ENCODE data around the gene BBS9. TPM values are rescaled to one million over a fixed set of nuclear protein-coding genes. Genes with fewer than 3 reads are reported as not detected.

BBS9 gene
- total and polyA plus RNA-seq, 2 experiments from 2014 or later = 27.2 to 66.1 TPM

DNA sequence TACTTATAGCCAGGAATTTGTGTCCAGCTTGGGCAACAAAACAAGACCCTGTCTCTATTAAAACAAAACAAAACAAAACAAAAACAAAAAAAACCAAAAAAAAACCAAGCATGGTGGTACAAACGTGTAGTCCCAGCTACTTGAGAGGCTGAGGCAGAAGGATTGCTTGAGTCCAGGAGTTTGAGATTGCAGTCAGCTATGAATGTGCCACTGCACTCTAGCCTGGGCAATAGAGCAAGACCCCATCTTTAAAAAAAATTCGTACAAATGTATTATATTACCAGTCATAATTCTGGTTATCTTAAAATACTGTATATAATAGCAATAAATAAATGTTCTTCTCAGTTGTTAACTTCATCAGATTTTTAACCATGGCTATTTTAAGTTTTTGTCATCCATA, 2.3 kb upstream of the BBS9 start:
- no peaks in the 10 kb centered on the region for H3K27me3 ChIP-seq (ENCODE audit: insufficient read depth)
- Mint-ChIP-seq H3K4me1 (peaks cover 8% of the 10 kb centered on the region), H3K27ac (no peak overlapping the region), H3K27me3 (ENCODE audit: insufficient read depth, low read depth, poor library complexity) (peaks cover 2% of the 10 kb centered on the region), H3K9me3 (no peaks in the 10 kb centered on the region), H3K4me3 (no peak overlapping the region), H3K36me3 (ENCODE audit: low read depth) (no peaks in the 10 kb centered on the region)
- peaks cover 6% of the 10 kb centered on the region; the same call in 1 of the 2 replicates for H3K4me1 ChIP-seq (ENCODE audit: insufficient read depth)
- no peaks in the 10 kb centered on the region for H3K79me2 ChIP-seq (replicated peaks; ENCODE audit: insufficient read depth)
- TF ChIP-seq STAT1 (IDR thresholded peaks at IDR 0.05; ENCODE audit: unreplicated experiment) = no peak
- TF ChIP-seq EZH2 (IDR thresholded peaks at IDR 0.05; ENCODE audit: low read depth, unreplicated experiment) = no peak
- TF ChIP-seq, protein P1, sequence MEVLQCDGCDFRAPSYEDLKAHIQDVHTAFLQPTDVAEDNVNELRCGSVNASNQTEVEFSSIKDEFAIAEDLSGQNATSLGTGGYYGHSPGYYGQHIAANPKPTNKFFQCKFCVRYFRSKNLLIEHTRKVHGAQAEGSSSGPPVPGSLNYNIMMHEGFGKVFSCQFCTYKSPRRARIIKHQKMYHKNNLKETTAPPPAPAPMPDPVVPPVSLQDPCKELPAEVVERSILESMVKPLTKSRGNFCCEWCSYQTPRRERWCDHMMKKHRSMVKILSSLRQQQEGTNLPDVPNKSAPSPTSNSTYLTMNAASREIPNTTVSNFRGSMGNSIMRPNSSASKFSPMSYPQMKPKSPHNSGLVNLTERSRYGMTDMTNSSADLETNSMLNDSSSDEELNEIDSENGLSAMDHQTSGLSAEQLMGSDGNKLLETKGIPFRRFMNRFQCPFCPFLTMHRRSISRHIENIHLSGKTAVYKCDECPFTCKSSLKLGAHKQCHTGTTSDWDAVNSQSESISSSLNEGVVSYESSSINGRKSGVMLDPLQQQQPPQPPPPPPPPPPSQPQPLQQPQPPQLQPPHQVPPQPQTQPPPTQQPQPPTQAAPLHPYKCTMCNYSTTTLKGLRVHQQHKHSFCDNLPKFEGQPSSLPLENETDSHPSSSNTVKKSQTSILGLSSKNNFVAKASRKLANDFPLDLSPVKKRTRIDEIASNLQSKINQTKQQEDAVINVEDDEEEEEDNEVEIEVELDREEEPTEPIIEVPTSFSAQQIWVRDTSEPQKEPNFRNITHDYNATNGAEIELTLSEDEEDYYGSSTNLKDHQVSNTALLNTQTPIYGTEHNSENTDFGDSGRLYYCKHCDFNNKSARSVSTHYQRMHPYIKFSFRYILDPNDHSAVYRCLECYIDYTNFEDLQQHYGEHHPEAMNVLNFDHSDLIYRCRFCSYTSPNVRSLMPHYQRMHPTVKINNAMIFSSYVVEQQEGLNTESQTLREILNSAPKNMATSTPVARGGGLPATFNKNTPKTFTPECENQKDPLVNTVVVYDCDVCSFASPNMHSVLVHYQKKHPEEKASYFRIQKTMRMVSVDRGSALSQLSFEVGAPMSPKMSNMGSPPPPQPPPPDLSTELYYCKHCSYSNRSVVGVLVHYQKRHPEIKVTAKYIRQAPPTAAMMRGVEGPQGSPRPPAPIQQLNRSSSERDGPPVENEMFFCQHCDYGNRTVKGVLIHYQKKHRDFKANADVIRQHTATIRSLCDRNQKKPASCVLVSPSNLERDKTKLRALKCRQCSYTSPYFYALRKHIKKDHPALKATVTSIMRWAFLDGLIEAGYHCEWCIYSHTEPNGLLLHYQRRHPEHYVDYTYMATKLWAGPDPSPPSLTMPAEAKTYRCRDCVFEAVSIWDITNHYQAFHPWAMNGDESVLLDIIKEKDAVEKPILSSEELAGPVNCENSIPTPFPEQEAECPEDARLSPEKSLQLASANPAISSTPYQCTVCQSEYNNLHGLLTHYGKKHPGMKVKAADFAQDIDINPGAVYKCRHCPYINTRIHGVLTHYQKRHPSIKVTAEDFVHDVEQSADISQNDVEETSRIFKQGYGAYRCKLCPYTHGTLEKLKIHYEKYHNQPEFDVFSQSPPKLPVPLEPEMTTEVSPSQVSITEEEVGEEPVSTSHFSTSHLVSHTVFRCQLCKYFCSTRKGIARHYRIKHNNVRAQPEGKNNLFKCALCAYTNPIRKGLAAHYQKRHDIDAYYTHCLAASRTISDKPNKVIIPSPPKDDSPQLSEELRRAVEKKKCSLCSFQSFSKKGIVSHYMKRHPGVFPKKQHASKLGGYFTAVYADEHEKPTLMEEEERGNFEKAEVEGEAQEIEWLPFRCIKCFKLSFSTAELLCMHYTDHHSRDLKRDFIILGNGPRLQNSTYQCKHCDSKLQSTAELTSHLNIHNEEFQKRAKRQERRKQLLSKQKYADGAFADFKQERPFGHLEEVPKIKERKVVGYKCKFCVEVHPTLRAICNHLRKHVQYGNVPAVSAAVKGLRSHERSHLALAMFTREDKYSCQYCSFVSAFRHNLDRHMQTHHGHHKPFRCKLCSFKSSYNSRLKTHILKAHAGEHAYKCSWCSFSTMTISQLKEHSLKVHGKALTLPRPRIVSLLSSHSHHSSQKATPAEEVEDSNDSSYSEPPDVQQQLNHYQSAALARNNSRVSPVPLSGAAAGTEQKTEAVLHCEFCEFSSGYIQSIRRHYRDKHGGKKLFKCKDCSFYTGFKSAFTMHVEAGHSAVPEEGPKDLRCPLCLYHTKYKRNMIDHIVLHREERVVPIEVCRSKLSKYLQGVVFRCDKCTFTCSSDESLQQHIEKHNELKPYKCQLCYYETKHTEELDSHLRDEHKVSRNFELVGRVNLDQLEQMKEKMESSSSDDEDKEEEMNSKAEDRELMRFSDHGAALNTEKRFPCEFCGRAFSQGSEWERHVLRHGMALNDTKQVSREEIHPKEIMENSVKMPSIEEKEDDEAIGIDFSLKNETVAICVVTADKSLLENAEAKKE (CRISPR knock-in tag; IDR thresholded peaks at IDR 0.05) = no peak
- TF ChIP-seq, protein P2, sequence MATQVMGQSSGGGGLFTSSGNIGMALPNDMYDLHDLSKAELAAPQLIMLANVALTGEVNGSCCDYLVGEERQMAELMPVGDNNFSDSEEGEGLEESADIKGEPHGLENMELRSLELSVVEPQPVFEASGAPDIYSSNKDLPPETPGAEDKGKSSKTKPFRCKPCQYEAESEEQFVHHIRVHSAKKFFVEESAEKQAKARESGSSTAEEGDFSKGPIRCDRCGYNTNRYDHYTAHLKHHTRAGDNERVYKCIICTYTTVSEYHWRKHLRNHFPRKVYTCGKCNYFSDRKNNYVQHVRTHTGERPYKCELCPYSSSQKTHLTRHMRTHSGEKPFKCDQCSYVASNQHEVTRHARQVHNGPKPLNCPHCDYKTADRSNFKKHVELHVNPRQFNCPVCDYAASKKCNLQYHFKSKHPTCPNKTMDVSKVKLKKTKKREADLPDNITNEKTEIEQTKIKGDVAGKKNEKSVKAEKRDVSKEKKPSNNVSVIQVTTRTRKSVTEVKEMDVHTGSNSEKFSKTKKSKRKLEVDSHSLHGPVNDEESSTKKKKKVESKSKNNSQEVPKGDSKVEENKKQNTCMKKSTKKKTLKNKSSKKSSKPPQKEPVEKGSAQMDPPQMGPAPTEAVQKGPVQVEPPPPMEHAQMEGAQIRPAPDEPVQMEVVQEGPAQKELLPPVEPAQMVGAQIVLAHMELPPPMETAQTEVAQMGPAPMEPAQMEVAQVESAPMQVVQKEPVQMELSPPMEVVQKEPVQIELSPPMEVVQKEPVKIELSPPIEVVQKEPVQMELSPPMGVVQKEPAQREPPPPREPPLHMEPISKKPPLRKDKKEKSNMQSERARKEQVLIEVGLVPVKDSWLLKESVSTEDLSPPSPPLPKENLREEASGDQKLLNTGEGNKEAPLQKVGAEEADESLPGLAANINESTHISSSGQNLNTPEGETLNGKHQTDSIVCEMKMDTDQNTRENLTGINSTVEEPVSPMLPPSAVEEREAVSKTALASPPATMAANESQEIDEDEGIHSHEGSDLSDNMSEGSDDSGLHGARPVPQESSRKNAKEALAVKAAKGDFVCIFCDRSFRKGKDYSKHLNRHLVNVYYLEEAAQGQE (IDR thresholded peaks at IDR 0.05; ENCODE audit: unreplicated experiment) = no peak
- TF ChIP-seq EZH2phosphoT487 (IDR thresholded peaks at IDR 0.05; ENCODE audit: unreplicated experiment) = no peak
- no peak for TF ChIP-seq ZNF331 (CRISPR knock-in tag; IDR thresholded peaks at IDR 0.05; ENCODE audit: low read depth)
- no peak for TF ChIP-seq POLR2AphosphoS5 (IDR thresholded peaks at IDR 0.05; ENCODE audit: low read depth)
- TF ChIP-seq, protein P3, sequence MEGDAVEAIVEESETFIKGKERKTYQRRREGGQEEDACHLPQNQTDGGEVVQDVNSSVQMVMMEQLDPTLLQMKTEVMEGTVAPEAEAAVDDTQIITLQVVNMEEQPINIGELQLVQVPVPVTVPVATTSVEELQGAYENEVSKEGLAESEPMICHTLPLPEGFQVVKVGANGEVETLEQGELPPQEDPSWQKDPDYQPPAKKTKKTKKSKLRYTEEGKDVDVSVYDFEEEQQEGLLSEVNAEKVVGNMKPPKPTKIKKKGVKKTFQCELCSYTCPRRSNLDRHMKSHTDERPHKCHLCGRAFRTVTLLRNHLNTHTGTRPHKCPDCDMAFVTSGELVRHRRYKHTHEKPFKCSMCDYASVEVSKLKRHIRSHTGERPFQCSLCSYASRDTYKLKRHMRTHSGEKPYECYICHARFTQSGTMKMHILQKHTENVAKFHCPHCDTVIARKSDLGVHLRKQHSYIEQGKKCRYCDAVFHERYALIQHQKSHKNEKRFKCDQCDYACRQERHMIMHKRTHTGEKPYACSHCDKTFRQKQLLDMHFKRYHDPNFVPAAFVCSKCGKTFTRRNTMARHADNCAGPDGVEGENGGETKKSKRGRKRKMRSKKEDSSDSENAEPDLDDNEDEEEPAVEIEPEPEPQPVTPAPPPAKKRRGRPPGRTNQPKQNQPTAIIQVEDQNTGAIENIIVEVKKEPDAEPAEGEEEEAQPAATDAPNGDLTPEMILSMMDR (conservative IDR thresholded peaks at IDR 0.05; ENCODE audit: low read depth in 2 of 2) = no peak
- TF ChIP-seq ZNF114 (CRISPR knock-in tag; IDR thresholded peaks at IDR 0.05) = no peak
- TF ChIP-seq CREB1 (CRISPR knock-in tag; IDR thresholded peaks at IDR 0.05; ENCODE audit: low read depth) = no peak
- TF ChIP-seq, protein P4, sequence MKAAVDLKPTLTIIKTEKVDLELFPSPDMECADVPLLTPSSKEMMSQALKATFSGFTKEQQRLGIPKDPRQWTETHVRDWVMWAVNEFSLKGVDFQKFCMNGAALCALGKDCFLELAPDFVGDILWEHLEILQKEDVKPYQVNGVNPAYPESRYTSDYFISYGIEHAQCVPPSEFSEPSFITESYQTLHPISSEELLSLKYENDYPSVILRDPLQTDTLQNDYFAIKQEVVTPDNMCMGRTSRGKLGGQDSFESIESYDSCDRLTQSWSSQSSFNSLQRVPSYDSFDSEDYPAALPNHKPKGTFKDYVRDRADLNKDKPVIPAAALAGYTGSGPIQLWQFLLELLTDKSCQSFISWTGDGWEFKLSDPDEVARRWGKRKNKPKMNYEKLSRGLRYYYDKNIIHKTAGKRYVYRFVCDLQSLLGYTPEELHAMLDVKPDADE (IDR thresholded peaks at IDR 0.05) = no peak
- TF ChIP-seq JUNB (IDR thresholded peaks at IDR 0.05; ENCODE audit: unreplicated experiment) = no peak
- TF ChIP-seq NANOG (IDR thresholded peaks at IDR 0.05; ENCODE audit: borderline replicate concordance) = no peak
- H3K36me3 ChIP-seq (ENCODE audit: insufficient read depth) = no peaks in the 10 kb centered on the region
- no peaks in the 10 kb centered on the region for H3F3A ChIP-seq (replicated peaks; ENCODE audit: low read depth)
- no peak overlapping the region for H3K4me2 ChIP-seq
- H2AFZ ChIP-seq = no peak overlapping the region
- ATAC-seq = no peak
- no peaks in the 10 kb centered on the region for H4K20me1 ChIP-seq (replicated peaks; ENCODE audit: insufficient read depth)
- no peak for DNase-seq (ENCODE audit: low spot score)
- H3K27ac ChIP-seq (ENCODE audit: low read depth) = no peak overlapping the region
- no peaks in the 10 kb centered on the region for H3K9me2 ChIP-seq (ENCODE audit: insufficient read depth)
- H3K4me3 ChIP-seq = no peak overlapping the region

Measured in GM23338 (cell line).